ENCODE measurements around the gene TOP2A.

- TF ChIP-seq CTBP1 (IDR thresholded peaks at IDR 0.05; ENCODE audit: borderline replicate concordance): no peak
- TF ChIP-seq HDGF (IDR thresholded peaks at IDR 0.05; ENCODE audit: borderline replicate concordance): no peak
- no peak for TF ChIP-seq FOXA1 (IDR thresholded peaks at IDR 0.05)
- no peak for TF ChIP-seq FOXK2 (IDR thresholded peaks at IDR 0.05)
- no peak for TF ChIP-seq LEF1 (IDR thresholded peaks at IDR 0.05; ENCODE audit: borderline replicate concordance)
These were observed 32.5 kb upstream of the TOP2A start for GRCh38 chr17:40450175-40450574.

Data from HEK293T (cell line).